ENCODE measurements around the gene CNTN6.

The CNTN6 gene

DNA sequence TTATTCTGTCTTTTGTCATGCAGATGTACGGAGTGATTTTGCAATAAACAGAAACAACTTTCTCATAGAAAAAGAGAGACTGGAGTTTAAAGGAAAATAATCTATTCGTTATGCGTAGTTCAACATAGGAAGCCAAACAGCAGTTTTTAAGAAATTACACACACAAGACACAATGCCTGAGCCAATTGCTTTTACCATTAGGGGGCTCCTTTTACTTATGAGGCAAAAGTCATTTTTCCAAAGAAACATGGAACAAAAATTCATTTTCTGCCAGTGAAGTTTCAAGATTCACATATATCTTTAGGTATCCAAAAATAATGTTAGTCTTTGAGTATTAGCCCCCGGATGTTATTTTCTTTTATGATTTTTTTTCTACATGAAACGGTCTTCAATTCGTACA is 10.7 kb downstream of the CNTN6 start:
- Histone ChIP-seq H3K4me1 (ENCODE audit: control insufficient read depth, insufficient read depth, low read length) (no peaks in the 10 kb centered on the region), H3K9me3 (ENCODE audit: control insufficient read depth, insufficient read depth, low read depth, low read length) (no peaks in the 10 kb centered on the region), H3K27ac (ENCODE audit: extremely low read depth, low read depth, low read length) (no peak overlapping the region), H3K36me3 (ENCODE audit: control insufficient read depth in 2 of 2, insufficient read depth in 1 of 2, low read length in 2 of 2) (no peaks in the 10 kb centered on the region), H3K4me3 (ENCODE audit: low read depth, low read length) (no peak overlapping the region)
- TF ChIP-seq MEIS1 (CRISPR knock-in tag; IDR thresholded peaks at IDR 0.05; ENCODE audit: borderline replicate concordance) (no peak), HOXC10 (CRISPR knock-in tag; IDR thresholded peaks at IDR 0.05) (no peak)
- POLR2A ChIA-PET: no interaction called here
- CTCF ChIA-PET: no interaction called here

DNA sequence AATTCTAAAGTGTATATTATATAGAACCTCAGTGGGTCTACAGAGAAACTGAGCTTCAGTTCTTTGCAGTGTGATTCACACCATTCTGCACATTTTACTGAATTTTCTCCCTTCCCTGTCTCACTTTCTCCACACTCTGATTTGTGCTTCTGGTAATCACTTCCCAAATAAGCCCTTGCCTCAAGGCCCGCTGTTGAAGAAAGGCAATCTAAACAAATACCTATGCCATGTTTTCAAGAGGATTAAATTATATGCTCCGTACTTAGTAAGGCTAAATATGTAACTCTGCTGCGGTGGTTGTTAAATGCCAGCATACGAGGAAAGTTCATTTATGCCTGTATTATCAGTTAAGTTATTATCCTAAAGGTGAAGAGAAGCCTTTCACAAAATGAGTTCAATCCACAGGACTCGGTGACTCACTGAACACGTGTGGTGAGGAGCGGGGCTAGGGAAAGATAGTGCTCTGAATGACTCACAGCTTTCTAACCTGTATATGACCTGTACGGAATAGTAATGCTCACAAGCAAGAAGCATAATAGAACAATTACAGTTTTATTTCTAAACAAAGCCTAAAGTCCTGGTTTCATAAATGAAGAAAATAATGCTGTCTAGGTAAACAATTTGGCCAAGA is 25.1 kb downstream of the CNTN6 start:
- TF ChIP-seq ZNF140 (tag by site-specific recombination; IDR thresholded peaks at IDR 0.05): no peak
- TF ChIP-seq ZNF341 (tag by site-specific recombination; IDR thresholded peaks at IDR 0.05; ENCODE audit: low read depth): no peak
- TF ChIP-seq ZNF354C (tag by site-specific recombination; IDR thresholded peaks at IDR 0.05; ENCODE audit: borderline replicate concordance, low read depth): no peak
- TF ChIP-seq ZNF24 (tag by site-specific recombination; IDR thresholded peaks at IDR 0.05): no peak
- no peak for TF ChIP-seq ZNF335 (tag by site-specific recombination; conservative IDR thresholded peaks at IDR 0.05)
- TF ChIP-seq EGR2 (tag by site-specific recombination; IDR thresholded peaks at IDR 0.05; ENCODE audit: low read depth): no peak
- no peak for TF ChIP-seq ZBTB49 (tag by site-specific recombination; IDR thresholded peaks at IDR 0.05; ENCODE audit: low read depth)
- no peak for TF ChIP-seq FEZF1 (tag by site-specific recombination; IDR thresholded peaks at IDR 0.05)
- TF ChIP-seq, protein P1, sequence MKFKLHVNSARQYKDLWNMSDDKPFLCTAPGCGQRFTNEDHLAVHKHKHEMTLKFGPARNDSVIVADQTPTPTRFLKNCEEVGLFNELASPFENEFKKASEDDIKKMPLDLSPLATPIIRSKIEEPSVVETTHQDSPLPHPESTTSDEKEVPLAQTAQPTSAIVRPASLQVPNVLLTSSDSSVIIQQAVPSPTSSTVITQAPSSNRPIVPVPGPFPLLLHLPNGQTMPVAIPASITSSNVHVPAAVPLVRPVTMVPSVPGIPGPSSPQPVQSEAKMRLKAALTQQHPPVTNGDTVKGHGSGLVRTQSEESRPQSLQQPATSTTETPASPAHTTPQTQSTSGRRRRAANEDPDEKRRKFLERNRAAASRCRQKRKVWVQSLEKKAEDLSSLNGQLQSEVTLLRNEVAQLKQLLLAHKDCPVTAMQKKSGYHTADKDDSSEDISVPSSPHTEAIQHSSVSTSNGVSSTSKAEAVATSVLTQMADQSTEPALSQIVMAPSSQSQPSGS (tag by site-specific recombination; IDR thresholded peaks at IDR 0.05; ENCODE audit: low read depth): no peak
- TF ChIP-seq ZFHX2 (tag by site-specific recombination; conservative IDR thresholded peaks at IDR 0.05): no peak
- no peak for TF ChIP-seq ZNF221 (tag by site-specific recombination; IDR thresholded peaks at IDR 0.05; ENCODE audit: borderline replicate concordance)
- no peak for TF ChIP-seq ZNF623 (tag by site-specific recombination; IDR thresholded peaks at IDR 0.05)
- no peak for TF ChIP-seq ZNF416 (tag by site-specific recombination; IDR thresholded peaks at IDR 0.05)
- H3K9me3 ChIP-seq (ENCODE audit: control insufficient read depth, insufficient read depth, low read depth, low read length): no peaks in the 10 kb centered on the region
- POLR2A ChIA-PET: no interaction called here
- H3K4me1 ChIP-seq (ENCODE audit: control insufficient read depth, insufficient read depth, low read length): no peaks in the 10 kb centered on the region
- no peak overlapping the region for H3K4me3 ChIP-seq (ENCODE audit: low read depth, low read length)
- no peaks in the 10 kb centered on the region for H3K36me3 ChIP-seq (ENCODE audit: control insufficient read depth in 2 of 2, insufficient read depth in 1 of 2, low read length in 2 of 2)
- CTCF ChIA-PET: interaction anchor here (0.8 kb wide), 1 partner anchor 36 kb away, joined by 3 read pairs; no protein-coding TSS in a partner anchor
- H3K27ac ChIP-seq (ENCODE audit: extremely low read depth, low read depth, low read length): 0 out of 2 replicates have a peak overlapping the region, but pooled peaks have one; percentile 4

GRCh38 chr3:1131166-1131565 is 38.3 kb downstream of the CNTN6 start:
- ChIA-PET CTCF (no interaction called here), POLR2A (no interaction called here)
- no peaks in the 10 kb centered on the region for H3K4me1 ChIP-seq (ENCODE audit: control insufficient read depth, insufficient read depth, low read length)
- H3K9me3 ChIP-seq (ENCODE audit: control insufficient read depth, insufficient read depth, low read depth, low read length): no peaks in the 10 kb centered on the region
- H3K27ac ChIP-seq (ENCODE audit: extremely low read depth, low read depth, low read length): no peak overlapping the region
- no peak overlapping the region for H3K4me3 ChIP-seq (ENCODE audit: low read depth, low read length)
- H3K36me3 ChIP-seq (ENCODE audit: control insufficient read depth in 2 of 2, insufficient read depth in 1 of 2, low read length in 2 of 2): no peaks in the 10 kb centered on the region
- TF ChIP-seq ZNF510 (tag by site-specific recombination; IDR thresholded peaks at IDR 0.05; ENCODE audit: insufficient replicate concordance) (no peak), ZNF664 (tag by site-specific recombination; IDR thresholded peaks at IDR 0.05) (no peak), ZNF621 (tag by site-specific recombination; IDR thresholded peaks at IDR 0.05) (no peak), ZBTB7A (tag by site-specific recombination; IDR thresholded peaks at IDR 0.05; ENCODE audit: low read depth) (no peak), GLI2 (tag by site-specific recombination; IDR thresholded peaks at IDR 0.05; ENCODE audit: borderline replicate concordance, low read depth) (no peak), ZNF366 (tag by site-specific recombination; conservative IDR thresholded peaks at IDR 0.05) (no peak), ZNF677 (tag by site-specific recombination; IDR thresholded peaks at IDR 0.05) (no peak), ZNF324 (tag by site-specific recombination; IDR thresholded peaks at IDR 0.05) (no peak), ZNF391 (tag by site-specific recombination; IDR thresholded peaks at IDR 0.05; ENCODE audit: borderline replicate concordance, low read depth) (no peak), ZNF202 (tag by site-specific recombination; IDR thresholded peaks at IDR 0.05; ENCODE audit: borderline replicate concordance) (no peak), ZNF211 (tag by site-specific recombination; IDR thresholded peaks at IDR 0.05; ENCODE audit: low read depth) (no peak), BCL11A (tag by site-specific recombination; IDR thresholded peaks at IDR 0.05; ENCODE audit: low read depth) (no peak), GLIS2 (tag by site-specific recombination; IDR thresholded peaks at IDR 0.05) (no peak)
- TF ChIP-seq, protein P2, sequence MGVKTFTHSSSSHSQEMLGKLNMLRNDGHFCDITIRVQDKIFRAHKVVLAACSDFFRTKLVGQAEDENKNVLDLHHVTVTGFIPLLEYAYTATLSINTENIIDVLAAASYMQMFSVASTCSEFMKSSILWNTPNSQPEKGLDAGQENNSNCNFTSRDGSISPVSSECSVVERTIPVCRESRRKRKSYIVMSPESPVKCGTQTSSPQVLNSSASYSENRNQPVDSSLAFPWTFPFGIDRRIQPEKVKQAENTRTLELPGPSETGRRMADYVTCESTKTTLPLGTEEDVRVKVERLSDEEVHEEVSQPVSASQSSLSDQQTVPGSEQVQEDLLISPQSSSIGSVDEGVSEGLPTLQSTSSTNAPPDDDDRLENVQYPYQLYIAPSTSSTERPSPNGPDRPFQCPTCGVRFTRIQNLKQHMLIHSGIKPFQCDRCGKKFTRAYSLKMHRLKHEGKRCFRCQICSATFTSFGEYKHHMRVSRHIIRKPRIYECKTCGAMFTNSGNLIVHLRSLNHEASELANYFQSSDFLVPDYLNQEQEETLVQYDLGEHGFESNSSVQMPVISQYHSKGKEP (tag by site-specific recombination; IDR thresholded peaks at IDR 0.05): no peak

Data from HEK293 (cell line).